PC-3 (cell line): Measurements from ENCODE around the gene TMC7. TPM values are rescaled to one million over a fixed set of nuclear protein-coding genes. Genes with fewer than 3 reads are reported as not detected.
"Not testable (repeated sequence)": the region's sequence is repeated elsewhere in the genome, so short reads cannot be mapped to it uniquely, and the experiment has no call there.

Experiments used
- ATAC-seq: fragments of 200-7000 bp; cut with Tn5 transposase; 2 replicates; pipeline ENCODE4 v1.9.1; 2020; ENCODE audit warnings: mild to moderate bottlenecking, moderate library complexity
- BruUV-seq: library from RNA; stranded (reverse); fragments of 400-500 nt; replicated peaks from 2 replicates; lab custom pipeline; 2021; lab: Mats Ljungman, UMichigan
- CTCF ChIA-PET: fragments of 300-600 bp; sonication (Branson Sonifier 250); formaldehyde crosslinking; loops from one replicate; lab custom pipeline; 2022; ENCODE audit warnings: antibody characterized with exemption; lab: Charles Lee
- POLR2A ChIA-PET: fragments of 300-600 bp; sonication (Branson Sonifier 250); formaldehyde crosslinking; loops from one replicate; lab custom pipeline; 2022; ENCODE audit warnings: antibody characterized with exemption; ENCODE audit not compliant: unreplicated experiment; lab: Charles Lee
- DNase-seq: peaks from one replicate; pipeline ENCODE4 v3.0.0-alpha.2; 2015
- H2AFZ ChIP-seq: fragments of 300-600 bp; sonication (generic); 2 replicates; pipeline ENCODE4 v1.6.0; 2016; ENCODE audit warnings: antibody characterized with exemption, low read length
- H3F3A ChIP-seq: fragments of 300-600 bp; sonication (generic); one replicate; pipeline ENCODE4 v1.6.0; 2017; ENCODE audit warnings: antibody characterized with exemption, low read length, control low read depth, mild to moderate bottlenecking; ENCODE audit not compliant: unreplicated experiment
- H3K27ac ChIP-seq: fragments of 300-600 bp; sonication (generic); 2 replicates; pipeline ENCODE4 v1.5.1; 2016; ENCODE audit warnings: mild to moderate bottlenecking, low read length
- H3K27me3 ChIP-seq: fragments of 300-600 bp; sonication (generic); 2 replicates; pipeline ENCODE4 v1.6.1; 2016; ENCODE audit warnings: low read length, mixed read lengths
- H3K36me3 ChIP-seq: fragments of 300-600 bp; sonication (generic); 2 replicates; pipeline ENCODE4 v1.6.1; 2016; ENCODE audit warnings: low read depth, mixed run types, low read length, mixed read lengths
- H3K4me1 ChIP-seq: fragments of 300-600 bp; sonication (generic); 2 replicates; pipeline ENCODE4 v1.5.1; 2016; ENCODE audit warnings: low read length; ENCODE audit not compliant: insufficient read depth
- H3K4me2 ChIP-seq: fragments of 300-600 bp; sonication (generic); 2 replicates; pipeline ENCODE4 v1.6.0; 2016; ENCODE audit warnings: low read length
- H3K4me3 ChIP-seq: fragments of 300-600 bp; sonication (generic); 2 replicates; pipeline ENCODE4 v1.5.1; 2016; ENCODE audit warnings: mild to moderate bottlenecking, low read length, mixed read lengths
- H3K79me2 ChIP-seq: fragments of 300-600 bp; sonication (generic); 2 replicates; pipeline ENCODE4 v1.6.1; 2017; ENCODE audit warnings: low read length, mixed read lengths
- H3K9ac ChIP-seq: fragments of 300-600 bp; sonication (generic); 2 replicates; pipeline ENCODE4 v1.6.0; 2016; ENCODE audit warnings: mild to moderate bottlenecking, low read length
- H3K9me2 ChIP-seq: fragments of 300-600 bp; sonication (generic); replicated peaks from 2 replicates; pipeline ENCODE4 v1.6.1; 2016; ENCODE audit warnings: mixed run types, low read length, mixed read lengths
- H3K9me3 ChIP-seq: fragments of 300-600 bp; sonication (generic); 2 replicates; pipeline ENCODE4 v1.6.1; 2016; ENCODE audit warnings: low read length, mixed read lengths
- H4K20me1 ChIP-seq: fragments of 300-600 bp; sonication (generic); 2 replicates; pipeline ENCODE4 v1.6.1; 2016; ENCODE audit warnings: low read length, mixed read lengths
- EZH2 ChIP-seq: fragments of 300-600 bp; sonication (generic); IDR thresholded peaks from one replicate; pipeline ENCODE4 v1.6.1; 2017; ENCODE audit warnings: antibody characterized with exemption, mild to moderate bottlenecking, low read length; ENCODE audit not compliant: unreplicated experiment
- EZH2phosphoT487 ChIP-seq: fragments of 300-600 bp; sonication (generic); IDR thresholded peaks from 2 replicates; pipeline ENCODE4 v1.6.1; 2018; ENCODE audit warnings: mild to moderate bottlenecking, antibody characterized with exemption, low read length, borderline replicate concordance
- intact Hi-C: fragments of 100-400 bp; cut with micrococcal nuclease; formaldehyde crosslinking; loops from 2 replicates; pipeline ENCODE4 v1.9.0; 2023
- total RNA-seq: library from RNA; depleted of rRNA; stranded (reverse); fragments of >200 nt; gene quantifications from 2 replicates; pipeline ENCODE4 v1.2.3, GENCODE V29; 2014
- TF ChIP-seq, protein P1 (sequence below): fragments of 300-600 bp; sonication (generic); conservative IDR thresholded peaks from 2 replicates; pipeline ENCODE4 v1.5.1; 2017; ENCODE audit warnings: antibody characterized with exemption, low read depth, mild to moderate bottlenecking, low read length

Gene TMC7
- total RNA-seq, 1 experiment from 2014 or later, result 5.3 TPM

DNA sequence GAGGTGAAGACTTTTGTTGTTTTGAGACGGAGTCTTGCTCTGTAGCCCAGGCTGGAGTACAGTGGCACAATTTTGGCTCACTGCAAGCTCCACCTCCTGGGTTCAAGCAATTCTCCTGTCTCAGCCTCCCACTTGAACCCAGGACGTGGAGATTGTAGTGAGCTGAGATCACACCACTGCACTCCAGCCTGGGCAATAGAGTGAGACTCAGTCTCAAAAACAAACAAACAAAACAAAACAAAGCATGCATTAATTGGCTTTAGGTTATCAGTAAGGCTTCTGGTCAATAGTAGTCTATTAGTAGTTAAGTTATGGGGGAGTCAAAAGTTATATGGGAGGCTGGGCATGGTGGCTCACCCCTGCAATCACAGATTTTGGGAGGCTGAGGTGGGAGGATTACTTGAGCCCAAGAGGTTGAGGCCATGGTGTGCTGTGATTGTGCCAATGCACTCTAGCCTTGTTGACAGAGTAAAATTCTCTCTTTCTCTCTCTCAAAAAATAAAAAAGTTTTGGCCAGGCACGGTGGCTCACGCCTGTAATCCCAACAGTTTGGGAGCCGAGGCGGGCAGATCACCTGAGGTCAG lies 27.0 kb upstream of the TMC7 start:
- DNase-seq, BruUV-seq, ATAC-seq, H3K4me2 ChIP-seq, POLR2A ChIA-PET, H3K4me1 ChIP-seq, H4K20me1 ChIP-seq, CTCF ChIA-PET, H3K27ac ChIP-seq, H3K36me3 ChIP-seq, H3K79me2 ChIP-seq, H3K9ac ChIP-seq, H3K9me3 ChIP-seq, H3K27me3 ChIP-seq, intact Hi-C loops, H3K4me3 ChIP-seq, H3K9me2 ChIP-seq, H2AFZ ChIP-seq, H3F3A ChIP-seq: not testable (repeated sequence)

DNA sequence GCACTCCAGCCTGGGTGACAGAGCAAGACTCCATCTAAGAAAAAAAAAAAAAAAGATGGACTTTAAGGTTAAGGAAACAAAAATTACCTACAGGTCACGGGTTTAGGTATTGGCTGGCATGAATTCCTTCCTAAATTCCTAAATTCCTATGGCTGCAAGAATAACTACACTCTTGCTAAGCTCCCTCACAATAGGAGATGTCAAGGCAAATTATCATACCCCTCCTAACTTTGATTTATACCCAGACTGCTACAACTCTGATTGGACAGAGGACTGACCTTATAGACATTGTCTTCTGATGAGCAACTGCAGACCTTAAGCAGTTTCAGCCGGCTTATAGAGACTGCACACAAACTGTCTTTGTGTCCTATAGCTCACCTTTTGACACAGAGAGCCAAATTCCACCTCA lies 25.1 kb upstream of the TMC7 start:
- Histone ChIP-seq H2AFZ (no peak overlapping the region), H3K4me2 (no peak overlapping the region), H3F3A (no peaks in the 10 kb centered on the region), H3K4me3 (no peak overlapping the region), H3K9me2 (no peaks in the 10 kb centered on the region), H3K9me3 (no peaks in the 10 kb centered on the region), H3K4me1 (no peaks in the 10 kb centered on the region), H3K27ac (no peak overlapping the region), H3K79me2 (no peaks in the 10 kb centered on the region), H3K36me3 (no peaks in the 10 kb centered on the region), H3K27me3 (no peaks in the 10 kb centered on the region), H4K20me1 (no peaks in the 10 kb centered on the region), H3K9ac (no peak overlapping the region)
- TF ChIP-seq, protein P1, sequence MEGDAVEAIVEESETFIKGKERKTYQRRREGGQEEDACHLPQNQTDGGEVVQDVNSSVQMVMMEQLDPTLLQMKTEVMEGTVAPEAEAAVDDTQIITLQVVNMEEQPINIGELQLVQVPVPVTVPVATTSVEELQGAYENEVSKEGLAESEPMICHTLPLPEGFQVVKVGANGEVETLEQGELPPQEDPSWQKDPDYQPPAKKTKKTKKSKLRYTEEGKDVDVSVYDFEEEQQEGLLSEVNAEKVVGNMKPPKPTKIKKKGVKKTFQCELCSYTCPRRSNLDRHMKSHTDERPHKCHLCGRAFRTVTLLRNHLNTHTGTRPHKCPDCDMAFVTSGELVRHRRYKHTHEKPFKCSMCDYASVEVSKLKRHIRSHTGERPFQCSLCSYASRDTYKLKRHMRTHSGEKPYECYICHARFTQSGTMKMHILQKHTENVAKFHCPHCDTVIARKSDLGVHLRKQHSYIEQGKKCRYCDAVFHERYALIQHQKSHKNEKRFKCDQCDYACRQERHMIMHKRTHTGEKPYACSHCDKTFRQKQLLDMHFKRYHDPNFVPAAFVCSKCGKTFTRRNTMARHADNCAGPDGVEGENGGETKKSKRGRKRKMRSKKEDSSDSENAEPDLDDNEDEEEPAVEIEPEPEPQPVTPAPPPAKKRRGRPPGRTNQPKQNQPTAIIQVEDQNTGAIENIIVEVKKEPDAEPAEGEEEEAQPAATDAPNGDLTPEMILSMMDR, result no peak
- TF ChIP-seq EZH2, result no peak
- TF ChIP-seq EZH2phosphoT487, result no peak
- ATAC-seq, result no peak
- ChIA-PET POLR2A (no interaction called here), CTCF (no interaction called here)
- intact Hi-C loops, result no loop called here
- BruUV-seq, result no TSS peak
- no peak for DNase-seq

DNA sequence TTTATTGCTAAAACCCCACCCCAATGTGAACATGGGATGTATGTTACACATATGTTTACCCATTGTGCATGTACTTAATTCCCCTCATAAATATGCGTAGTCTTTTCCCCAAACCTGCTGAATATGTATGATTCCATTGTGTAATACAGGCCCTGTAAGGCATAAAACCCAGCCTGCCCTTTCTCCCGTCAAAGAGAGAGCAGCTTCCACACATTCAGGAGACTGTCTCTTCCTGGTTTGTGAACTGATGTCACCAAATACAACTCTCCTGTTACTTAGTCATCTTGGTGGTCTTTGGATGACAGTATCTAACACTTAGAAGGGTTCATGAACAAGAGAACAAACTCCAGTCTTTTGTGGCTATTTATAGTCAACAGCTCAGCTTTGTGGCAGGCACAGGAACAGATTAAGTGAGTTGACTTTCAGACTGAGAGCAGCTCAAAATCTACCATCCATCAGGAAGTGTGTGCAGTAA lies 24.7 kb upstream of the TMC7 start:
- DNase-seq (no peak), ATAC-seq (no peak)
- no peak overlapping the region for H3K4me3 ChIP-seq
- no peaks in the 10 kb centered on the region for H3K9me3 ChIP-seq
- TF ChIP-seq, protein P1, result no peak
- TF ChIP-seq EZH2phosphoT487 (no peak), EZH2 (no peak)
- CTCF ChIA-PET, result no interaction called here
- no peaks in the 10 kb centered on the region for H3K79me2 ChIP-seq
- no peaks in the 10 kb centered on the region for H3K27me3 ChIP-seq
- no peaks in the 10 kb centered on the region for H3K4me1 ChIP-seq
- no peaks in the 10 kb centered on the region for H3K36me3 ChIP-seq
- H4K20me1 ChIP-seq, result no peaks in the 10 kb centered on the region
- no peak overlapping the region for H3K4me2 ChIP-seq
- no peaks in the 10 kb centered on the region for H3K9me2 ChIP-seq
- H2AFZ ChIP-seq, result no peak overlapping the region
- intact Hi-C loops, result no loop called here
- no peak overlapping the region for H3K27ac ChIP-seq
- no peaks in the 10 kb centered on the region for H3F3A ChIP-seq
- POLR2A ChIA-PET, result no interaction called here
- H3K9ac ChIP-seq, result no peak overlapping the region
- BruUV-seq, result no TSS peak
